HUES64 (cell line): ENCODE results near the gene STOML2.

ENCODE experiments used
- H3K27ac ChIP-seq: 2 replicates; pipeline ENCODE4 v1.7.0; 2013; ENCODE audit warnings: low read depth, low read length, inconsistent platforms
- H3K27me3 ChIP-seq: 2 replicates; pipeline ENCODE4 v1.6.1; 2013; ENCODE audit warnings: mild to moderate bottlenecking, low read length; ENCODE audit not compliant: insufficient read depth
- H3K36me3 ChIP-seq: 2 replicates; pipeline ENCODE4 v1.6.1; 2013; ENCODE audit warnings: mild to moderate bottlenecking, low read length; ENCODE audit not compliant: insufficient read depth
- H3K4me1 ChIP-seq: 2 replicates; pipeline ENCODE4 v1.6.1; 2013; ENCODE audit warnings: mild to moderate bottlenecking, low read length, moderate library complexity; ENCODE audit not compliant: insufficient read depth
- H3K4me3 ChIP-seq: 2 replicates; pipeline ENCODE4 v1.5.1; 2013; ENCODE audit warnings: mild to moderate bottlenecking, low read length, moderate library complexity
- H3K9ac ChIP-seq: 2 replicates; pipeline ENCODE4 v1.6.1; 2013; ENCODE audit warnings: mild to moderate bottlenecking, low read depth, low read length
- H3K9me3 ChIP-seq: 2 replicates; pipeline ENCODE4 v1.6.1; 2013; ENCODE audit warnings: low read depth, low read length; ENCODE audit not compliant: insufficient read depth
- WGBS: fragments of 150-250, 120-280 bp; methylation state at CpG from one replicate; pipeline ENCODE4 v1.1.7; 2013; ENCODE audit warnings: missing lambda C conversion rate; 5-methylcytosine and 5-hydroxymethylcytosine counted together

Gene STOML2

GRCh38 chr9:35114840-35115628 is 12.1 kb upstream of the STOML2 start:
- Histone ChIP-seq H3K27ac (peak overlapping the region; percentile 83), H3K4me3 (peak overlapping the region; percentile 75), H3K9ac (peak overlapping the region; percentile 59; the same call in 1 of the 2 replicates), H3K36me3 (no peaks in the 10 kb centered on the region), H3K9me3 (no peaks in the 10 kb centered on the region), H3K27me3 (no peaks in the 10 kb centered on the region), H3K4me1 (peaks cover 36% of the 10 kb centered on the region)
- WGBS: 19% methylated on average over 12 of the region's 12 CpGs

- peak overlapping the region; percentile 75 for H3K4me3 ChIP-seq
- WGBS: 0% methylated on average over 4 of the region's 5 CpGs
- no peaks in the 10 kb centered on the region for H3K27me3 ChIP-seq
- peak overlapping the region; percentile 83 for H3K27ac ChIP-seq
- no peaks in the 10 kb centered on the region for H3K36me3 ChIP-seq
- H3K4me1 ChIP-seq: peaks cover 36% of the 10 kb centered on the region
- peak overlapping the region; percentile 59 for H3K9ac ChIP-seq
- no peaks in the 10 kb centered on the region for H3K9me3 ChIP-seq
These were observed 11.3 kb upstream of the STOML2 start for GRCh38 chr9:35114113-35114839.

GRCh38 chr9:35112257-35113020 is 9.5 kb upstream of the STOML2 start:
- H3K36me3 ChIP-seq: no peaks in the 10 kb centered on the region; the same call in 1 of the 2 replicates
- 79% methylated on average over 3 of the region's 3 CpGs for WGBS
- H3K4me1 ChIP-seq: peaks cover 35% of the 10 kb centered on the region
- H3K9ac ChIP-seq: no peak overlapping the region
- H3K9me3 ChIP-seq: no peaks in the 10 kb centered on the region
- peak overlapping the region; percentile 9; the same call in 1 of the 2 replicates for H3K27ac ChIP-seq
- no peaks in the 10 kb centered on the region for H3K27me3 ChIP-seq
- peak overlapping the region; percentile 37 for H3K4me3 ChIP-seq

- Histone ChIP-seq H3K27ac (peak overlapping the region; percentile 6; the same call in 1 of the 2 replicates), H3K9ac (peak overlapping the region; percentile 57), H3K9me3 (no peaks in the 10 kb centered on the region), H3K27me3 (no peaks in the 10 kb centered on the region), H3K4me1 (peaks cover 32% of the 10 kb centered on the region), H3K4me3 (peak overlapping the region; percentile 86), H3K36me3 (peaks cover 6% of the 10 kb centered on the region; the same call in 1 of the 2 replicates)
- under 1% methylated on average over 56 of the region's 57 CpGs for WGBS
These were observed 8.3 kb upstream of the STOML2 start for GRCh38 chr9:35111001-35111933.

GRCh38 chr9:35110327-35110761 is 7.4 kb upstream of the STOML2 start:
- Histone ChIP-seq H3K36me3 (peaks cover 15% of the 10 kb centered on the region), H3K27me3 (no peaks in the 10 kb centered on the region), H3K27ac (no peak overlapping the region), H3K9me3 (no peaks in the 10 kb centered on the region), H3K4me3 (peak overlapping the region; percentile 86), H3K9ac (no peak overlapping the region), H3K4me1 (peaks cover 32% of the 10 kb centered on the region)
- WGBS: 65% methylated on average over 3 of the region's 3 CpGs

- Histone ChIP-seq H3K4me1 (peaks cover 26% of the 10 kb centered on the region; the same call in 1 of the 2 replicates), H3K27ac (no peak overlapping the region), H3K4me3 (no peak overlapping the region), H3K36me3 (peaks cover 21% of the 10 kb centered on the region), H3K27me3 (no peaks in the 10 kb centered on the region), H3K9me3 (no peaks in the 10 kb centered on the region), H3K9ac (no peak overlapping the region)
- 76% methylated on average over 7 of the region's 8 CpGs for WGBS
These were observed 6.1 kb upstream of the STOML2 start for GRCh38 chr9:35108946-35109575.

- Histone ChIP-seq H3K4me1 (peaks cover 28% of the 10 kb centered on the region; the same call in 1 of the 2 replicates), H3K4me3 (no peak overlapping the region), H3K9me3 (no peaks in the 10 kb centered on the region), H3K27ac (no peak overlapping the region), H3K36me3 (peaks cover 21% of the 10 kb centered on the region), H3K27me3 (no peaks in the 10 kb centered on the region), H3K9ac (no peak overlapping the region)
- 91% methylated on average over 6 of the region's 6 CpGs for WGBS
These were observed 5.5 kb upstream of the STOML2 start for GRCh38 chr9:35108461-35108860.

- Histone ChIP-seq H3K4me3 (no peak overlapping the region), H3K27ac (no peak overlapping the region), H3K4me1 (peaks cover 26% of the 10 kb centered on the region; the same call in 1 of the 2 replicates), H3K27me3 (no peaks in the 10 kb centered on the region), H3K36me3 (peaks cover 21% of the 10 kb centered on the region), H3K9ac (no peak overlapping the region), H3K9me3 (no peaks in the 10 kb centered on the region)
- WGBS: 85% methylated on average over 18 of the region's 18 CpGs
These were observed 4.7 kb upstream of the STOML2 start for GRCh38 chr9:35107297-35108290.

- 96% methylated on average over 7 of the region's 7 CpGs for WGBS
- H3K9me3 ChIP-seq: no peaks in the 10 kb centered on the region
- no peak overlapping the region for H3K27ac ChIP-seq
- H3K27me3 ChIP-seq: no peaks in the 10 kb centered on the region
- no peak overlapping the region for H3K4me3 ChIP-seq
- H3K4me1 ChIP-seq: peaks cover 24% of the 10 kb centered on the region; the same call in 1 of the 2 replicates
- no peak overlapping the region for H3K9ac ChIP-seq
- H3K36me3 ChIP-seq: peaks cover 27% of the 10 kb centered on the region
These were observed 3.4 kb upstream of the STOML2 start for GRCh38 chr9:35106343-35106730.
